CD4-positive, alpha-beta memory T cell (primary cell): Measurements from ENCODE around the gene DHX32. TPM values are rescaled to one million over a fixed set of nuclear protein-coding genes. Genes with fewer than 3 reads are reported as not detected.

Experiments
- CTCF ChIA-PET: fragments of 350-600 bp; sonication (Branson Sonifier 250); formaldehyde crosslinking; loops from one replicate; lab custom pipeline; 2021; ENCODE audit warnings: inconsistent platforms; ENCODE audit not compliant: partially characterized antibody; lab: Charles Lee
- POLR2A ChIA-PET: fragments of 350-600 bp; sonication (Branson Sonifier 250); formaldehyde crosslinking; loops from one replicate; lab custom pipeline; 2021; ENCODE audit not compliant: partially characterized antibody; lab: Charles Lee
- DNase-seq, 5 donors: peaks; one replicate each; pipeline versions ENCODE4 v3.0.0 to v3.0.0-alpha.2; 2020 to 2022; ENCODE audit warnings: mixed read lengths in 1 of 5
- H3K27ac ChIP-seq: one replicate; pipeline ENCODE4 v1.7.0; 2013; ENCODE audit warnings: low read depth, low read length
- H3K27me3 ChIP-seq: 2 replicates; pipeline ENCODE4 v1.7.0; 2013; ENCODE audit warnings: mild to moderate bottlenecking, low read length, moderate library complexity; ENCODE audit not compliant: insufficient read depth
- H3K36me3 ChIP-seq: 2 replicates; pipeline ENCODE4 v1.7.0; 2013; ENCODE audit warnings: mild to moderate bottlenecking, low read length, moderate library complexity; ENCODE audit not compliant: insufficient read depth
- H3K4me1 ChIP-seq: 2 replicates; pipeline ENCODE4 v1.7.0; 2013; ENCODE audit warnings: mild to moderate bottlenecking, low read length, moderate library complexity; ENCODE audit not compliant: insufficient read depth
- H3K4me3 ChIP-seq, 2 donors: one replicate each; pipeline ENCODE4 v1.7.0; 2013; ENCODE audit warnings: low read length in 2 of 2, mild to moderate bottlenecking in 1 of 2
- H3K9me3 ChIP-seq, 2 donors: one replicate each; pipeline ENCODE4 v1.7.0; 2013; ENCODE audit warnings: low read length in 2 of 2, control low read depth in 1 of 2; ENCODE audit not compliant: control insufficient read depth in 1 of 2
- H3K27ac Mint-ChIP-seq, 7 donors: one replicate each; pipeline ENCODE4 v1.8.0; 2020 to 2021; ENCODE audit warnings: mixed read lengths in 7 of 7, mild to moderate bottlenecking in 6 of 7, inconsistent platforms in 3 of 7, moderate library complexity in 3 of 7
- H3K27me3 Mint-ChIP-seq, 2 donors: one replicate each; pipeline ENCODE4 v1.8.0; 2020 to 2021; ENCODE audit warnings: mixed read lengths in 2 of 2
- H3K36me3 Mint-ChIP-seq, 2 donors: one replicate each; pipeline ENCODE4 v1.8.0; 2020 to 2021; ENCODE audit warnings: mixed read lengths in 2 of 2, inconsistent platforms in 1 of 2, mild to moderate bottlenecking in 1 of 2
- H3K4me1 Mint-ChIP-seq, 4 donors: one replicate each; pipeline ENCODE4 v1.8.0; 2020 to 2021; ENCODE audit warnings: mixed read lengths in 4 of 4, mild to moderate bottlenecking in 1 of 4
- H3K4me3 Mint-ChIP-seq, 8 donors: one replicate each; pipeline ENCODE4 v1.8.0; 2020 to 2021; ENCODE audit warnings: mixed read lengths in 8 of 8, mild to moderate bottlenecking in 7 of 8, moderate library complexity in 6 of 8, inconsistent platforms in 3 of 8
- H3K9me3 Mint-ChIP-seq, 8 donors: one replicate each; pipeline ENCODE4 v1.8.0; 2020 to 2021; ENCODE audit warnings: mixed read lengths in 8 of 8, mild to moderate bottlenecking in 5 of 8, inconsistent platforms in 3 of 8, moderate library complexity in 1 of 8
- intact Hi-C: fragments of 100-400 bp; cut with micrococcal nuclease; formaldehyde crosslinking; loops from one replicate; pipeline ENCODE4 v1.15.1; 2023
- microRNA-seq: library from miRNA; unstranded; fragments of <30 nt; microRNA quantifications from one replicate; pipeline ENCODE4 v1.2.0, GENCODE V29; 2021; ENCODE audit warnings: borderline replicate concordance, borderline number of aligned reads, borderline microRNAs expressed, mixed read lengths
- polyA plus RNA-seq, 2 donors: library from polyadenylated mRNA; unstranded; fragments of 300-500 nt; fragmentation: Illumina TruSeq; gene quantifications; one replicate each; pipeline ENCODE4 v1.2.3, GENCODE V29; 2021
- total RNA-seq, 2 experiments: library from RNA; stranded (reverse); gene quantifications; one replicate each; pipeline ENCODE4 v1.2.3, GENCODE V29; 2021

The DHX32 gene
- total and polyA plus RNA-seq, 4 experiments from 2014 or later = 7.1 to 13.3 (median 8.9) TPM

DNA sequence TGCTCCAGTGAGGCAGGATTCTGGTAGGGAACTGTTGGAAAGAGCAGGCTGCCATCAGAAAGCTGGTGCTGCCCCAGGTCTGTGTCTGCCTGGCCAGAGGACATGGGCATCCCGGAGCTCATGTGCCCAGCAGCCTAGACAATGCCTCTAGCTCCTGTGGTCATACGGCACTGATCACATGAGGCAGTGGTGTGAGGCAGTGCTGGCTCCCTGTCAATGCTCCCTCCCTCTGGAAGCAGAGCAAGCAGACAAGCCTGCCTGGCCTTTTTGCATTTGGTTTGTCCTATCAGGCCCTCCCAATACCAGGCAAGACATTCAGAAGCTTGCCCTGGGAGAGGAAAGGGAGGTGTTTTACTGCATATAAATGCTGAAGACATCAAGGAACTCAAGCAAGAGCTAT lies 86.0 kb downstream of the DHX32 start:
- H3K4me3 ChIP-seq = no peak overlapping the region
- peaks cover 35% of the 10 kb centered on the region for H3K36me3 ChIP-seq
- no peaks in the 10 kb centered on the region for H3K27me3 ChIP-seq
- peaks cover under 1 to 2% (median under 1%) of the 10 kb centered on the region in 4 donors for H3K4me1 Mint-ChIP-seq
- peak overlapping the region in 1 of 7 donors; percentile 32 for H3K27ac Mint-ChIP-seq
- peaks cover 34 to 63% of the 10 kb centered on the region in 2 donors for H3K36me3 Mint-ChIP-seq
- H3K4me1 ChIP-seq = no peaks in the 10 kb centered on the region
- no peaks in the 10 kb centered on the region for H3K9me3 ChIP-seq
- H3K9me3 Mint-ChIP-seq = no peaks in the 10 kb centered on the region
- intact Hi-C loops = no loop called here
- no peak for DNase-seq
- no peak overlapping the region for H3K27ac ChIP-seq
- ChIA-PET CTCF (no interaction called here), POLR2A (no interaction called here)
- H3K27me3 Mint-ChIP-seq = no peaks in the 10 kb centered on the region
- no peak overlapping the region for H3K4me3 Mint-ChIP-seq

DNA sequence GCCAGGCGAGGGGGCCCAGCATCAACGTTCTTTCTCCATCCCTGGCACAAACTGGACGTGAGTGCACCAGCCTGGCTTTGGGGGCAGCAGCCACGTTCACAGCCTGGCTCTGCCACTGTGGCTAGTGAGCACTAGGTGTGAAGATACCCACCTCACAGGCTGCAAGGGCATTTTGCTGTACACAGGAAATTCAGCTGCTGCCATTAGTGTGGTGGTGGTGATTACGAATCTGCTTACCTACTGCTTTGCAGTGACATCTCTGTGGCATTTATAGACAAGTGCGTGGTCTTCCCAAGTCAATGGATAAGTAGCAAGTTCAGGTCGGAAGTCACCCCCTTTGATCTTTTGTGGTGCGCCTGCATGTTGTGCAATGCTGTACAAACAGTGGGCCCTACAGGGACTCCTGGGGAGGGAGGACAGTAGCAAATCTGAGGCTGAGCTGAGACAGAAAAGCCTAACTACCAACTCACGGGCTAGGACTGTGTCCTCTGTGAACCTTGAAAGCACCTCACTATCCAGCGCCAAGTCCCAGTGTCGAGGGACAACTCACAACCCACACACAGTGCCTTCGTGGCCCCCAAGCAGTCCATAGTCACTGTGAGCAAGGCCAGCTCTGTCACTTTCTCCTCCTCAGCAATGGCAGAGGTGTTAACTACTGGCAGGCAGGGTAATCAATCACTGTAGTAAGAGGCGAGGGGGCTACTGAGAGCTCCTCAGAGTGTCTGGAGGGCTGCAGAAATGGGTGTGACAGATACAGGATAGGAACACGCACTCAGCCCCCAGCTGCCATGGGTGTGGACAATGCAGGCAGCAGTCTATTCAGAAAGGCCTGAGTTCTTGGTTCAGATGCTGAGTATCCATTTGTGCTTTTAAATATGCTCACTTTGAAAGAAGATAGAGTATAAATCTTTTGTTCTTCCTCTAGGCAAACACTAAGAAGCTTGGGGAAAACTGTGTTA lies 88.5 kb downstream of the DHX32 start:
- H3K4me1 Mint-ChIP-seq = peaks cover 11 to 26% (median 19%) of the 10 kb centered on the region in 4 donors
- H3K36me3 Mint-ChIP-seq = peaks cover 34 to 61% of the 10 kb centered on the region in 2 donors
- ChIA-PET CTCF (no interaction called here), POLR2A (no interaction called here)
- H3K36me3 ChIP-seq = peaks cover 24% of the 10 kb centered on the region
- no peaks in the 10 kb centered on the region for H3K9me3 Mint-ChIP-seq
- H3K4me3 Mint-ChIP-seq = peak overlapping the region in 1 of 8 donors; percentile 42
- peak overlapping the region in 5 of 7 donors; percentile 12 to 77 (median 18) for H3K27ac Mint-ChIP-seq
- H3K27ac ChIP-seq = no peak overlapping the region
- H3K27me3 ChIP-seq = no peaks in the 10 kb centered on the region
- no peak overlapping the region for H3K4me3 ChIP-seq
- no peak for DNase-seq
- H3K27me3 Mint-ChIP-seq = no peaks in the 10 kb centered on the region
- peaks cover 16% of the 10 kb centered on the region for H3K4me1 ChIP-seq
- intact Hi-C loops = no loop called here
- H3K9me3 ChIP-seq = no peaks in the 10 kb centered on the region

DNA sequence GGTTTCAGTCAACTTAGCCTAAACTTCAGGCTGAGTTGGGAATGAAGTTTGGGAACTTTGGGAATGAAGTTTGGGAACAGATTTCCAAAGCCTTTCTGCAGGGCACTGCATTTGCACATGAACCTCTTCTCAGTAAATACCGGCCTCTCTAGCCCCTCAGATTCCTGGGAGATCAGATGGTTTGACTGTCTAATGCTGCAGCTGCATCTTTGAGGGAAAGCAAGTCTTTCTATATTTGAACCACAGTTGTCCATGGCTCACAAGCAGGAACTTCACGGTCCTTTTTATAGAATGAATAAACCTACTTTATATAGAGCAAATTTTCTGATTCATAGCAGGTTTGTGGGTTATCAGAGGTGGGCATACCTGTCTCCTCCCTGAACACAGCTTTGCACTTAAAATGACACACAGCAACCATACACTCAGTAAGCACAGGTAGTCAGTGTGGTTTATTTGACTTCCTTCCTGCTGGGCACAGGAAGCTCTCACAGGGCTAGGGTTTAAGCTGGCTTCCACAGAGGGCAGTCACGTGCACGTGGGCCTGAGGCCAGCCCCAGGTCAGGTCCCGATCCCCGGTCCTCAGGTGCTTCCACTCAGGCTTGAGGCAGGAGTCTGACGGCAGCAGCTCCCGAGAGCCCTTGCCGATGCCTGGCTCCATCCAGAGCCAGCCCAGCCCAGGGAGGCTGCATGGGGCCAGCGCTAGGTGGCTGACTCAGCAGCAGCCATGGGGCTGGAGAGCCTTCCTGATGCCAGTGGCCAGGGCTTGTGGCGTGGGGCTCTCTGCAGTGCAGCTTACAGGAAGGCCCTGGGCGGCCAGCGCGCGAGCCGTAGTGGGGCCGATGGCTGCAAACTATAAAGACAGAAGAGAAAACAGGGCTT lies 92.7 kb downstream of the DHX32 start:
- peaks cover 17% of the 10 kb centered on the region for H3K4me1 ChIP-seq
- H3K9me3 Mint-ChIP-seq = no peaks in the 10 kb centered on the region
- no peak overlapping the region for H3K27ac ChIP-seq
- intact Hi-C loops = no loop called here
- H3K27me3 ChIP-seq = no peaks in the 10 kb centered on the region
- H3K27me3 Mint-ChIP-seq = no peaks in the 10 kb centered on the region
- peaks cover 14 to 36% (median 24%) of the 10 kb centered on the region in 4 donors for H3K4me1 Mint-ChIP-seq
- peak overlapping the region; percentile 70 to 86 (median 77) for H3K27ac Mint-ChIP-seq
- H3K4me3 Mint-ChIP-seq = peak overlapping the region in 3 of 8 donors; percentile 8 to 53 (median 24)
- DNase-seq = peak in 1 of 5 donors; percentile 2
- ChIA-PET POLR2A (interaction anchor here (1.1 kb wide), 1 partner anchor 35 kb away, joined by 3 read pairs; the partner anchor contains the start of genes BCCIP and UROS), CTCF (no interaction called here)
- H3K4me3 ChIP-seq = no peak overlapping the region
- H3K36me3 Mint-ChIP-seq = peaks cover 27 to 35% of the 10 kb centered on the region in 2 donors
- peaks cover 10% of the 10 kb centered on the region for H3K36me3 ChIP-seq
- H3K9me3 ChIP-seq = no peaks in the 10 kb centered on the region

Small RNA genes within 50 kb of the gene (microRNA-seq; reads per million reads assigned to microRNA genes)
- gene MIR4484 = not detected

Other genes starting within 250 kb of the DHX32 start
- not detected for gene TEX36, start 198.1 kb downstream of the DHX32 start, total RNA-seq
- not detected for gene TEX36, start 198.1 kb downstream of the DHX32 start, polyA plus RNA-seq
- 10 to 100 TPM; 56.3 to 57.8 TPM for gene EDRF1, start 161.6 kb downstream of the DHX32 start, total RNA-seq
- gene EDRF1, start 161.6 kb downstream of the DHX32 start, polyA plus RNA-seq = 10 to 100 TPM in 1 of 2 donors, 1 to 10 TPM in 1; 9.8 to 11.4 TPM
- under 1 TPM; 0.61 to 0.79 TPM for gene MMP21, start 105.5 kb downstream of the DHX32 start, total RNA-seq
- not detected for gene MMP21, start 105.5 kb downstream of the DHX32 start, polyA plus RNA-seq
- 10 to 100 TPM; 38.8 to 41.3 TPM for gene UROS, start 58.0 kb downstream of the DHX32 start, total RNA-seq
- gene UROS, start 58.0 kb downstream of the DHX32 start, polyA plus RNA-seq = 10 to 100 TPM; 55.8 to 69.8 TPM
- 10 to 100 TPM; 35.4 to 40.7 TPM for gene BCCIP, start 57.7 kb downstream of the DHX32 start, total RNA-seq
- 100 to 1,000 TPM in 1 of 2 donors, 10 to 100 TPM in 1; 80.4 to 108 TPM for gene BCCIP, start 57.7 kb downstream of the DHX32 start, polyA plus RNA-seq
- under 1 TPM; 0.72 to 0.99 TPM for gene FANK1, start 15.3 kb upstream of the DHX32 start, total RNA-seq
- gene FANK1, start 15.3 kb upstream of the DHX32 start, polyA plus RNA-seq = not detected